MM.1S (cell line): ENCODE measurements around the gene SFTPB.

Source experiments
- EZH2phosphoT487 ChIP-seq: fragments of 300-600 bp; sonication (generic); IDR thresholded peaks from 2 replicates; pipeline ENCODE4 v1.6.1; 2018; ENCODE audit warnings: antibody characterized with exemption, low read length
- TF ChIP-seq, protein P1 (sequence below): fragments of 300-600 bp; sonication (generic); IDR thresholded peaks from 2 replicates; pipeline ENCODE4 v1.5.1; 2016; ENCODE audit warnings: antibody characterized with exemption, low read length, mixed read lengths

DNA sequence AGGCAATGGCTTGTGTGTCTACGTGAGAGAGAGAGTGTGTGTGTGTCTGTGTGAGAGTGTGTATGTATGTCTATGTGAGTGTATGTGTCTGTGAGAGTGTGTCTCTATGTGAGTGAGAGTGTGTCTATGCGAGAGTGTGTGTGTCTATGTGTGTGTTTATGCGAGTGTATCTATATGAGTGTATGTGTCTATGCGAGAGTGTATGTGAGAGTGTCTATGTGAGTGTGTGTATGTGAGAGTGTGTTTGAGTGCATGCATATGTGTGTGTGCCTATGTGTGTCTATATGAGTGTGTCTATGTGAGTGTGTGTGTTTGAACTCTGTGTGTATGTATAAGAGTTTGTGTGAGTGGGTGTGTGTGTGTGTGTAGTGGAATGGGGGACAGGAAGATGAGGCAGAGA is 16.4 kb upstream of the SFTPB start:
- TF ChIP-seq, protein P1, sequence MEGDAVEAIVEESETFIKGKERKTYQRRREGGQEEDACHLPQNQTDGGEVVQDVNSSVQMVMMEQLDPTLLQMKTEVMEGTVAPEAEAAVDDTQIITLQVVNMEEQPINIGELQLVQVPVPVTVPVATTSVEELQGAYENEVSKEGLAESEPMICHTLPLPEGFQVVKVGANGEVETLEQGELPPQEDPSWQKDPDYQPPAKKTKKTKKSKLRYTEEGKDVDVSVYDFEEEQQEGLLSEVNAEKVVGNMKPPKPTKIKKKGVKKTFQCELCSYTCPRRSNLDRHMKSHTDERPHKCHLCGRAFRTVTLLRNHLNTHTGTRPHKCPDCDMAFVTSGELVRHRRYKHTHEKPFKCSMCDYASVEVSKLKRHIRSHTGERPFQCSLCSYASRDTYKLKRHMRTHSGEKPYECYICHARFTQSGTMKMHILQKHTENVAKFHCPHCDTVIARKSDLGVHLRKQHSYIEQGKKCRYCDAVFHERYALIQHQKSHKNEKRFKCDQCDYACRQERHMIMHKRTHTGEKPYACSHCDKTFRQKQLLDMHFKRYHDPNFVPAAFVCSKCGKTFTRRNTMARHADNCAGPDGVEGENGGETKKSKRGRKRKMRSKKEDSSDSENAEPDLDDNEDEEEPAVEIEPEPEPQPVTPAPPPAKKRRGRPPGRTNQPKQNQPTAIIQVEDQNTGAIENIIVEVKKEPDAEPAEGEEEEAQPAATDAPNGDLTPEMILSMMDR, result no peak
- TF ChIP-seq EZH2phosphoT487, result no peak
